ENCODE measurements around the gene ZAR1L.

GRCh38 chr13:32262619-32263018, 52.5 kb downstream of the ZAR1L start:
- TF ChIP-seq CTCF (conservative IDR thresholded peaks at IDR 0.05; ENCODE audit: low read depth in 2 of 2), result no peak
- no peak for TF ChIP-seq EZH2 (IDR thresholded peaks at IDR 0.05; ENCODE audit: low read depth, unreplicated experiment)
- TF ChIP-seq JUNB (IDR thresholded peaks at IDR 0.05; ENCODE audit: unreplicated experiment), result no peak
- TF ChIP-seq STAT1 (IDR thresholded peaks at IDR 0.05; ENCODE audit: unreplicated experiment), result no peak
- no peak for TF ChIP-seq ETS1 (IDR thresholded peaks at IDR 0.05)
- no peak for TF ChIP-seq EZH2phosphoT487 (IDR thresholded peaks at IDR 0.05; ENCODE audit: unreplicated experiment)
- TF ChIP-seq POLR2AphosphoS5 (IDR thresholded peaks at IDR 0.05; ENCODE audit: low read depth), result no peak
- no peak for TF ChIP-seq REST (IDR thresholded peaks at IDR 0.05; ENCODE audit: unreplicated experiment)
- no peak for TF ChIP-seq NANOG (IDR thresholded peaks at IDR 0.05; ENCODE audit: borderline replicate concordance)
- TF ChIP-seq CREB1 (CRISPR knock-in tag; IDR thresholded peaks at IDR 0.05; ENCODE audit: low read depth), result no peak
